ENCODE data around the gene GRIN3B. TPM values are rescaled to one million over a fixed set of nuclear protein-coding genes. Genes with fewer than 3 reads are reported as not detected.

The GRIN3B gene
- total RNA-seq, 1 experiment from 2014 or later, result 0.11 TPM

DNA sequence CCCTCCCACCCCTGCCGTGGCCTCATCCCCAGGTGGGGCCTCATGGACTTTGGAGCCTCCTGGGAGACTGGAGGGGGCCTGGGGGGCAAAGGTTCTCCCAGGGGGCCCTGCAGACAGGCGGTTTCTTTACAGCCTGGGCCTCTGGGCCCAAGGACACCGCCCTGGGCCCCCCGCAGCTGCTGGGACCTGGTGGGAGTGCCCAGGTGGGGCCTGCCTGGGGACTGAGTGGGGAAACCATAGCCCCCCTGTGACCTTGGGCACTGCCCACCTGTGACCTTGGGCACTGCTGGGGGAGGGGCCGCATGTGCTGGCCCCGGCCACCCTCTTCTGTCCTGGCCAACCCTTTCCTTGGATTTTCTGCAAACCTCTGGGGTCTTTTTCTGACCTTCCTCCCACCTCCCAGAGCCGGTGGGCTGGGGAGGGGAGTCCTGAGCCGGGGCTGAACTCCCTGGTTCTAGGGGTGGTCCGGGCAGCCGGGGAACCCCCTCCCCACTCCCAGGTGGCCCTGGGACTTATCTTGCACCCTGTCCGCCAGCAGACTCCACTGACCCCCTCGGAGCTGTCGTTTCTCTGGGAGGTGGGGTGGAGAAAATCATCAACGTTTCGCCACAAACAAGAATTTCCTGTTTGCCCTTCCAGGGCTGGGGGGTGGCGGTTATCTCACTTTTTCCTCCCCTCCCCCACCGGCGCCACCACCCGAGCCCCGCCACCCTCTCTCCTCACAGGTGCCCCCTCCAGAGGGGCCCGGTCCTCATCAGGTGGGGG lies 47.4 kb upstream of the GRIN3B start:
- H3K9me2 ChIP-seq (ENCODE audit: insufficient read depth), result no peaks in the 10 kb centered on the region
- peak; percentile 31 to 51 for DNase-seq
- H3K4me2 ChIP-seq, result peak overlapping the region; percentile 90
- no peaks in the 10 kb centered on the region for H4K20me1 ChIP-seq (ENCODE audit: insufficient read depth)
- peak overlapping the region; percentile 49; the same call in 1 of the 2 replicates for H3K4me3 ChIP-seq
- no peak overlapping the region for H2AFZ ChIP-seq
- peaks cover 28% of the 10 kb centered on the region; the same call in 1 of the 2 replicates for H3F3A ChIP-seq (ENCODE audit: insufficient read depth, low read depth)
- BruUV-seq (replicated peaks), result no TSS peak
- 0 out of 2 replicates have a peak, but pooled peaks cover 4% of the 10 kb centered on the region for H3K79me2 ChIP-seq (ENCODE audit: low read depth)
- no peaks in the 10 kb centered on the region for H3K27me3 ChIP-seq (ENCODE audit: insufficient read depth, low read depth)
- TF ChIP-seq EZH2 (IDR thresholded peaks at IDR 0.05; ENCODE audit: low read depth), result no peak
- TF ChIP-seq CTCF (conservative IDR thresholded peaks at IDR 0.05), result no peak
- ChIA-PET CTCF (interaction anchor here (0.7 kb wide), 1 partner anchor 371 kb away, joined by 4 read pairs; no protein-coding TSS in a partner anchor), POLR2A (ENCODE audit: unreplicated experiment) (interaction anchor here (0.6 to 0.7 kb wide), 2 partner anchors 20 to 316 kb away, joined by 4 to 7 read pairs; partner anchors contain the start of gene CIRBP)
- H3K9me3 ChIP-seq (ENCODE audit: insufficient read depth, low read depth), result no peaks in the 10 kb centered on the region
- H3K4me1 ChIP-seq (replicated peaks; ENCODE audit: insufficient read depth), result peaks cover 45% of the 10 kb centered on the region
- intact Hi-C loops (cut with micrococcal nuclease; ENCODE audit: unreplicated experiment), result no loop called here
- no peak overlapping the region for H3K27ac ChIP-seq
- H3K36me3 ChIP-seq (ENCODE audit: low read depth), result no peaks in the 10 kb centered on the region

DNA sequence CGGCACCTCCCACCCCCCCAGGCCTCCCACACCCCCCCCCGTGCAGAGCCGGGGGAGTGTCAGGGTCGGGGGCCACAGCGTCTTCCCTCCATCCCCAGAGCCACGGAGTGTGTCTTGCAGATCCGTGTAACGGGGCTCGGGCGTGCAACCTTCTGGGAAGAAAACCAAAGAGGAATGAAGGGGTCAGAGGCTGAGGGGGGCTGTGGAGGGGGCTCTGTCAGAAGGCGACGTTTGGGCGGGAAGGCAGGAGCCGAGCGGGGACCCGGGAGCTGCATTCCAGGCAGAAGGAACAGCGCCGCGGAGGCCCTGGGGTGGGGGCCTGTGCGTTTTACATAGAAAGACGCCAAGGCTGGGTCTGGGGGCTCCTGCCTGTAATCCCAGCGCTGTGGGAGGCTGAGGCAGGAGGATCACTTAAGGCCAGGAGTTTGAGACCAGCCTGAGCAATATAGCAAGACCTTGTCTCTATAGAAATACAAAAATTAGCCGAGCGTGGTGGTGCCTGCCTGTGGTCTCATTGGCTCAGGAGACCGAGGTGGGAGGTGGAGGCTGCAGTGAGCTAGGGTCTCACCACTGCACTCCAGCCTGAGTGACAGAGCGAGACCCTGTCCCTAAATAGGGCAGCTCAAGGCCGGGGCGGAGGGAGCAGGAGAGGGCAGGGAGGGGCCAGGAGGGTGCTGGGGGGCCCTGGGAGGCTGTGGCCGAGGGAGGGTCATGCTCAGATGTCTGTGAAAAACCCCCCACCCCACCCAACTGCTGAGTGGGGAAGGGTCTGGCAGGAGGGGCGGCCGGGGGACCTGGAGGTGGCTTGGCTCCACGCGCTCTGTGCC lies 46.6 kb upstream of the GRIN3B start:
- ChIA-PET CTCF (interaction anchor here (0.7 kb wide), 1 partner anchor 371 kb away, joined by 4 read pairs; no protein-coding TSS in a partner anchor), POLR2A (ENCODE audit: unreplicated experiment) (interaction anchor here (0.6 kb wide), 1 partner anchor 315 kb away, joined by 7 read pairs; the partner anchor contains the start of gene CIRBP)
- Histone ChIP-seq H3K4me3 (peak overlapping the region; percentile 49; the same call in 1 of the 2 replicates), H3F3A (ENCODE audit: insufficient read depth, low read depth) (peaks cover 28% of the 10 kb centered on the region; the same call in 1 of the 2 replicates), H3K4me2 (peak overlapping the region; percentile 90), H3K79me2 (ENCODE audit: low read depth) (0 out of 2 replicates have a peak, but pooled peaks cover 4% of the 10 kb centered on the region), H2AFZ (no peak overlapping the region), H4K20me1 (ENCODE audit: insufficient read depth) (no peaks in the 10 kb centered on the region), H3K36me3 (ENCODE audit: low read depth) (no peaks in the 10 kb centered on the region), H3K9me2 (ENCODE audit: insufficient read depth) (no peaks in the 10 kb centered on the region), H3K9me3 (ENCODE audit: insufficient read depth, low read depth) (no peaks in the 10 kb centered on the region), H3K4me1 (replicated peaks; ENCODE audit: insufficient read depth) (peaks cover 49% of the 10 kb centered on the region), H3K27me3 (ENCODE audit: insufficient read depth, low read depth) (no peaks in the 10 kb centered on the region), H3K27ac (no peak overlapping the region)
- BruUV-seq (replicated peaks), result no TSS peak
- intact Hi-C loops (cut with micrococcal nuclease; ENCODE audit: unreplicated experiment), result no loop called here
- no peak for DNase-seq
- no peak for TF ChIP-seq EZH2 (IDR thresholded peaks at IDR 0.05; ENCODE audit: low read depth)
- TF ChIP-seq CTCF (conservative IDR thresholded peaks at IDR 0.05), result no peak

DNA sequence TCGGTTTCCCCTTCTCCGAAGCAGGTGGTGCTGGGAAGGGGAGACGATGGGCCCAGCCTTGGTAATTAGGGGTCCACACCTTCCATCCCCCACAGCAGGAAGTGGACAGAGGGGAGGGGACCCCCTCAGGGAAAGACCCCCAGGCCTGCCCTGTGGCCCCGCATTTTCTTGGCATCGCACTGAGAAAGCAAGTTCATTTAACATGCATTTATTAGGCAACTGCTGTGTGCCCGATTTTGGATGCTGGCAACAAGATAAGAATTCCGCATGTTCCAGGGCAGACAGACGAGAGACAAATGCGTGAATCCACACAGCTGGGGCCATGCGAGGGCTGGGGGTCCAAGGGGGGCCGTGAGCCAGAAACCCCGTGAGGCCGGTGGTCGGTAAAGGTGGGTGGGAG lies 45.9 kb upstream of the GRIN3B start:
- H3K4me2 ChIP-seq, result no peak overlapping the region
- ChIA-PET POLR2A (ENCODE audit: unreplicated experiment) (no interaction called here), CTCF (no interaction called here)
- peaks cover 30% of the 10 kb centered on the region; the same call in 1 of the 2 replicates for H3F3A ChIP-seq (ENCODE audit: insufficient read depth, low read depth)
- intact Hi-C loops (cut with micrococcal nuclease; ENCODE audit: unreplicated experiment), result no loop called here
- peaks cover 54% of the 10 kb centered on the region for H3K4me1 ChIP-seq (replicated peaks; ENCODE audit: insufficient read depth)
- no peak overlapping the region for H3K27ac ChIP-seq
- no peaks in the 10 kb centered on the region for H4K20me1 ChIP-seq (ENCODE audit: insufficient read depth)
- no peak for DNase-seq
- TF ChIP-seq EZH2 (IDR thresholded peaks at IDR 0.05; ENCODE audit: low read depth) (no peak), CTCF (conservative IDR thresholded peaks at IDR 0.05) (no peak)
- H3K27me3 ChIP-seq (ENCODE audit: insufficient read depth, low read depth), result no peaks in the 10 kb centered on the region
- H3K36me3 ChIP-seq (ENCODE audit: low read depth), result no peaks in the 10 kb centered on the region
- H3K4me3 ChIP-seq, result no peak overlapping the region
- no peak overlapping the region for H2AFZ ChIP-seq
- no peaks in the 10 kb centered on the region for H3K9me2 ChIP-seq (ENCODE audit: insufficient read depth)
- no peaks in the 10 kb centered on the region for H3K9me3 ChIP-seq (ENCODE audit: insufficient read depth, low read depth)
- H3K79me2 ChIP-seq (ENCODE audit: low read depth), result 0 out of 2 replicates have a peak, but pooled peaks cover 4% of the 10 kb centered on the region
- no TSS peak for BruUV-seq (replicated peaks)

Measured in PC-9 (cell line).